ENCODE measurements around the gene PRRG4.
"Not testable (repeated sequence)": the region's sequence is repeated elsewhere in the genome, so short reads cannot be mapped to it uniquely, and the experiment has no call there.

PRRG4 gene

DNA sequence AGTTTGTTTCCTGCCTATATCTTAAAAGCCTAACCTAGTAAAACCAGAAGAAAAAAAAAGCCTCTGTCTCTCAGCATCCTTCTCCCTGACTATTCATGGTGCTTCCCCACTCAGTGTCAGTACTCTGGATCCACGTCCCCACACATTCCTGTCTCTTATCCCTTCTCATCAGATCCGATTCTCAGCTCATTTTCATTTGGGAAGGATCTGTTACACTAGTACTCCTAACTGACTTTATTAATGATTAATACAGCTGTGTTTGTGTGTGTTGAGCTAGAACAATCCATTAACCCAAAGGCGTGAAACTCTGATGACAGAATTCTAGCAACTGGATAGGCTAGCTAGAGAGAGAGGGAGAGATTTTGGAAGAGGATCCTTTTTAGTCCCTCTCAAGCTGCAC is 1.5 kb downstream of the PRRG4 start:
- no peak for DNase-seq

DNA sequence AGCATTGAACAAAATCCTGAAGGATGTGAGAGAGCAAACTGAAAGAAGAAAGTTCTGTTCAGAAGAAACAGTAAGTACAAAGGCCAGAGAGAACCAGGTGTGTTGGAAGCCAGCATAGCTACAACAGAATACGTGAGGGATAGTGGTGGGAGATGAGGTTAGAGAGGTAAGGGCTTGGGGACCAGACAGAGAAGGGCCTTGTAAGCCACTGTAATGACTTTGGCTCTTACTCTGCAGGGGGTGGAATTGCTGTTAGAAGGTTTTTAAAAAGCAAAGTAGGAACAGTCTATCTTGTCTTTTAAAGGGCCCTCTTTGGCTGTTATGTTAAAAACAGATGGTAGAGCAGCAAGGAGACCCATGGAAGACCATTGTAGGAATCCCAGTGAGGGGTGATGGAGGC is 4.2 kb downstream of the PRRG4 start:
- no peak for DNase-seq

DNA sequence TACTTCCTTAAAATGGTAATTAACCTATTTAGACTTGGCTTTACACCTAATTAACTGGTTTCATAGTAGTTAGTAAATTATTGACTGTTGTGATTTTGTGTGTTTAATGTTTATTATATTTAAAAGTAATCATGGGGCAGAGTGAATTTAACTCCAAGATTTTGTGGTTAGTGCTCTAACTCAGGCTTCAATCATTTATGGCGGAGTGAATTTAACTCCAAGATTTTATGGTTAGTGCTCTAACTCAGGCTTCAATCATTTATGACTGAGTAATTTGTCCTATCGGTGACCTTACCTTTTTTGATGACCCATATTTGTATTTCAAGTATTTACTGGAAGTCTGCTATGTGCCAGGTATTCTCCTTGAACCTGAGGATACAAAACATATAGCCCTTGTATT is 7.2 kb downstream of the PRRG4 start:
- no peak for DNase-seq

DNA sequence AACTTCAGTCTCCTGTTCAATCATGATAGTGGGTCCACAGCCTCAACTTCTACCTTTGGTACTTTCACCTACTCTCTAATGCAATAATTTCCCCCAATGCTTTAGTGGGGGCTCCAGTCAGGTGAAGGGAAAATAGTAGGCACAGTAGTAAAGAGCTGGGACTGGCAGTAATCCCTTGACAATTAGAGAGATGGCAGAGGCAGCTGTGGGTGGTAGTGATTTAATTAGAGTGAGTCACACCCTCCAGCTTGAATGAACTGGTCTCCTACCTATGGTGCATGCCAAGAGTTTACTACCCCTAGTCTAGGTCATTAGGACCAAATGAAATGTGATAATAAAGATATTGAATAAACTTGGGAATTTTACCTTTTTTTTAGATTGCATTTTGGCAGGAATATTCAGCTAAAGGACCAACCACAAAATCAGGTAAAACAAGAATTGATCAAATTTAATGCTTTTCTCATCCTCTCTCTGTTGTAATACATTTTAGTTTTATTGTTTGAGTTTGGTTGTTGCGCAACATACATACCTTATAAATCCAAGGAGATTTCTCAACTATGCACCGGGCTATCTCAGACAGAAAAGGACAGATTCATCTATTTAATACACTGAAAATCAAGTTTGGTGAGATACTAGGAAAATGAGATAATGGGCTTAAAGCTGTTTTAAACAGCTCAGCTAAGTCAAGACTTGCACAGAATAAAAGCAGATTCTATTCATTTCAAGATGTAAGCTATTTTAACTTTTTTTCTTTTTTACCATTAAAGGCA is 9.0 kb downstream of the PRRG4 start:
- DNase-seq = no peak

DNA sequence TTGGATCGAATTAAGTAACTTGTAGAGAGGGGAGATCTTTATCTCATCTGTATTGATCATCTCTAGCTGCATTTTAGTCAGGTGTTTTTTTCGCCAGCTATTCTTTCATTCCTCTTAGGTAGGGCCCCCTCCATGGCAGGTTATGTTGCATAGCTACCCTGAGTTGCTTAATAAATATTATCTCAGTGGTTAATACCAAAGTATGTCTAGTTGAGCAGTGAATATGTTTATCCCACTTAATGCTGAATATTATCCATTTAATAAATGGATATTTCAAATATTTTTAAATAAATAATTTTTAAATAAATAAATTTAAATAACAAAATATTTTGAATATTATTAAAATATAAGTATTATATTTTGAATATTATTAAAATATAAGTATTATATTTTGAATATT is 9.6 kb downstream of the PRRG4 start:
- DNase-seq = no peak

DNA sequence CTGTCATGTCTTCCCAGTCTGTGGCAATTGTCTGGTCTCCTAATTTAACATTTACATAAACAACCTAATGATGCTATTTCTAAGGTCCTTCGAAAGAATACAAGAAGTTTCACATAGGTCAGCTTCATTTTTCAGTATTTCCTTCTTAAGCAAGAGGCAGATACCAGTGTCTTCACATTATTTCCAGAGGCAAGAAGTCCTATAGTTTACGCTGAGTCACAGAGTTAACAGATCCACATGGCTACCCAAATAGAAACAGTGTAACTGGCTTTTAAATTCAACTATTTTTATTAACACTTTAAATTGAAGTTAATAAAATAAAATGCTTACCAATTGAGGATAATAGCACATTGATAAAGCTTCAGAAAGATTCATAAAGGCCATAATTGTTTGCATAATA is 10.9 kb downstream of the PRRG4 start:
- no peak for DNase-seq

DNA sequence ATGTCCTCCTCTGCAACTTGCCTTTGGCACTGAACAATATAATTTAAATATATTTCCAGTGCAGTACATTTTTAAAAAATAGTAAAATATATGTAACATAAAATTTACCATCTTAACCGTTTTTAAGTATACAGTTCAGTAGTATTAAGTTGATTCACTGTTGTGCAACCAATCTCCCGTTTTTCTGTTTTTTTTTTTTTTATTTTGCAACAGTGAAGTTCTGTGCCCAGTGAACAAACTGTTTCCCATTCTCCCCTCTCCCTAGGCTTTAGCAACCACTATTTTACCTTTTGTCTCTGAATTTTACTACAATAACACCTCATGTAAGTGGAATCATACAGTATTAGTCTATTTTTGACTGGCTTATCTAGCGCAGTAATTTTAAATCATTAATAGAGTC is 13.8 kb downstream of the PRRG4 start:
- DNase-seq = no peak

DNA sequence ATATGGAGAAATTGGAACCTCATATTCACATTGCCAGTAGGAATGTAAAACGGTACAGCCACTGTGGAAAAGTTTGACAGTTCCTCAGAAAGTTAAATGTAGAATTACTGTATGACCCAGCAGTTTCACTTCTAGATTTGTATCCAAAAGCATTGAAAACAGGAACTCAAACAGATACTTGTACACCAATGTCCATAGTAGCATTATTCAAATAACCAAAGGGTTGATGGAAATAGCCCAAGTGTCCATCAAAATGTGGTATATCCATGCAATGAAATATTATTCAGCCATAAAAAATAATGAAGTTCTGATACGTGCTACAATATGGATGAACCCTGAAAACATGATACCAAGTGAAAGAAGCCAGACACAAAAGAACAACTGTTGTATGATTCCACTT is 17.8 kb downstream of the PRRG4 start:
- DNase-seq = no peak

DNA sequence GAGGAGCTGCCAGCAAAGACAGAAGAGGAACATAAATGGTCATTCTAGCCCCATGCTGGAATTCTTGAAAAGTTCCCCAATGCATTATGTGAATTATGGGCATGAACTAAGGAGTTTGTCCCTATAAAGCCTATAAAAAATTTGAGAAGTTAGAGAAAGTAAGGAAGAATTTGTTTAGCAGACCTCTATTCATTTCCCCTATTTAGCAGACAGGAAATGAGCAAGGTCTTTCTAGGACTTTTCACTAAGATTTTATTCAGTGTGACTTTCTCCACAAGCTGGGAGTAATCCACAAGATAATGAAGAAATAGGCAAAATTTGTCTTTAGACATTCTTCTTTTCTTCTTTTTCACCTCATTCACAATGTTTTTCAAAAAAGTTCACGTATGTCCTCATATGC is 20.0 kb downstream of the PRRG4 start:
- DNase-seq = no peak

DNA sequence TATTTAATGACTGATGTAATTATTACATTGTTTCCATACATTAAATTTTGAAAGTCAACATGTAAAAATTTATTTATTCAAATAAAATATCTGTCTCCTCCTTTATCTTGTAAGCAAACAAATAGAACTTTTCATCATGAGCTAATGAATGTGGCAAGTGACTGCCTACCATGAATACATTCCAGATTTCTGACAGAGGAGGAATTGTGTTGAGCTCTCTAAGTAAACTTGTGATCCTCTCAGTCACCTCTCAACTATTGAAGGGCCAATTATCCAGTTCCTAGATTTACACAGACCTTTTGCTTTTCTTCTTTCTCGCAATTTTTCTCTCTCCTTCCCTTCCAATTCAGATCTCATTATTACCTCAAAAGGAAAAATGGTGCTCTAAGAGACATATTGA is 21.5 kb downstream of the PRRG4 start:
- no peak for DNase-seq

DNA sequence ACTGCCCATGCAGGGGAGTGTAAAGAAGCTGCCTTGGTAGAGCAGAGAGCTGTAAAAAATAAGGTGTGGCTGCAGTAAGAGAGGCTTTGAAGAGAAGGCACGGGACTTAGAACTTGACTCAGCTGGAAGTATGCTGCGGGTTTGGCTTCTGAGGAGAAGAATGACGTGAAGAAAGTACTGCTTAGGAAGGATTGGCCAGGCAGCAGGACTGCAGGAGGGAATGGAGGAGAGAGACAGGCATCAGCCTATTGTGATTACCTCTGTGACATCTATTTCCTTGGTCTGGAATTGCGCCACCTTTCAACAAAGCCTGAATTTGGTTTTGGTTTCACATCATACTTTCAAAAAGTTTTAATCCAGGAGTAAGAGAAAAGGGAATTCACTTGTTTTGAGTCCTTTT is 22.5 kb downstream of the PRRG4 start:
- DNase-seq = no peak

DNA sequence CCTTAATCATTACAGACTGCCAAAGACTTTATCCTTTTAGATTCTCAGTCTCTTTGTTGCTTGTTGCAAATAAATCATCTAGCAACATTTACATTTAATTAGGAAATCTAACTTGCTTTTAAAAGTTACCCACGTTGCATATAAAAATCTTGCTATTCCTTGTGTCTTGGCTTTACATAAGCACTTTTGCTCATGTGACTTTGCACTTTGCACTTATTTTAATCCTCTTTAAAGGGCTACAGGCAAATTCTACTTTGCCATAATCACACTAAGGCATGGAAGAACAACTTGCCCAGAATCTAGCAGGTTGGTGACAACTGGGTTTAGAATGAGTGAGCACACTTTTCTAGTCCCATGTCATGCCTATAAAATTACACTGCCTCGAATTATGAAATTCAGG is 25.9 kb downstream of the PRRG4 start:
- DNase-seq = no peak

DNA sequence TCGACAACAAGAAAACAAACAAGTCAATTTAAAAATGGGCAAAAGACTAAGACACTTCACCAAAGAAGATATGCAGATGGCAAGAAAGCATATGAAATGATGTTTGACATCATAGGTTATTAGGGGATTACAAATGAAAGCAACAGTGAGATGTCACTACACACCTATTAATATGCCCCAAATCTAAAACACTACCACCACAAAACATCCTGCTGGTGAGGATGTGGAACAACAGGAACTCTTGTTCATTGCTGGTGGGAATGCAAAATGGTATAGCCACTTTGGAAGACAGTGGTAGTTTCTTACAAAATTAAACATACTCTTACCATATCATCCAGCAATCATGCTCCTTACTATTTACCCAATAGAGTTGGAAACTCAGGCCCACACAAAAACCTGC is 29.0 kb downstream of the PRRG4 start:
- DNase-seq = no peak

DNA sequence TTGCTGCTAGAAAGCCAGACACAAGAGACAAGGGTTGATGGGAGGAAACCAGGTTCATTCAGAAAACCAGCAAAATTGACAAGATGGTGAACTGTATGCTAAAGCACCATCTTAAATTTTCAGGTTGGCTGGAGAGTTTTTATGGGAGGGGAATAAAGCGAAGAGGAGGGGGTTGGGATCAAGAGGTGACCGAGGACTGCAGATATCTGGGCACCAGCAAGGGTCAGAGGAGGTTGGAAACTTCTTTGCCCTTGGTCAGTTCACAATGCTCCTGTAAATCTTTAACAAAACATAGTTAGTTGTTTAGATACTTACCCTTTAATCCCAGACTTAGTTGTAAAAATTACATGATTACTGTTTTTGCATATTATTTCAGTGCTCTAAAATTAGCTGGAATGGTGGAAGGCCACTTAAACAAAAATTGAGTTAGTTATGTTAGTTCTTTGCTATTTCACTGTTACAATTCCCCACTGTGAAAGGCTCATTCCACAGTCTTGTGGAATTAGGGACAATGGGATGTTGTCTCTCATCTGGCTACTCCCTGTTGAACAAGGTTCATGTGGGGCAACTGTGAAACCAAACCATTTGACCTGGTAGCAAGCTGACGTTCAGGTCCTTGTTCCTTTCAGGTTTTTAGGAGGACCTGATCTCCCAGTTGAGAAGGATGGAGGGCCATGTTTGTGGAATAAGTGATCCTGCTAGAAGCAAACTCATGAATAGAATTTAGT is 32.3 kb downstream of the PRRG4 start:
- no peak for DNase-seq

DNA sequence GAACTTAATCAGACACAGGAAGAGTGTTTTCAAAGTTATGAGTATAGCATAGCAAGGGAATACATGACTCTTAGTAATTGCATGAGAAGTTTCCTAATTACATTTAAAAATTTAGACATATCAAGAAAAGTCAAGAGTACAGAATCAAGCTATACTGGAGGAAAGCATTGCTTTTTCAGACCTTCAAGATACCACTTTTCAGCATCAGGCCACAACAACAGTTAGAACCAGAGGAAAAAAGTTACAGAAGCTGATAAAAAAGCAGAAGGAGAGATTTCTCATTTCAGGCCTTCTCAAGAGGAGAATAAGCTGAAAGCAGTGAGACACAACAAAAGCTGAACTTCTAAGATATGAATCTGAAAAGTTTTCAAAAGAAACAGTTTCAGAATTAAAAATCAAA is 34.8 kb downstream of the PRRG4 start:
- DNase-seq = no peak

DNA sequence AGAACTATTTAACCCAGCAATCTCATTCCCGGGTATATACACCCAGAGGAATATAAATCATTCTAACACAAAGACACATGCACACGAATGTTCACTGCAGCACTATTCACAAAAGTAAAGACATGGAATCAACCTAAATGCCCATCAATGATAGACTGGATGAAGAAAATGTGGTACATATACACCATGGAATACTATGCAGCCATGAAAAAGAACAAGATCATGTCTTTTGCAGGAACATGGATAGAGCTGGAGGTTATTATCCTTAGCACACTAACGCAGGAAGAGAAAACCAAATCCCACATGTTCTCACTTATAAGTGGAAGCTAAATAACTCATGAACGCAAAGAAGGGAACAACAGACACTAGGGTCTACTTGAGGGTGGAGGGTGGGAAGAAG is 39.0 kb downstream of the PRRG4 start:
- DNase-seq = not testable (repeated sequence)

DNA sequence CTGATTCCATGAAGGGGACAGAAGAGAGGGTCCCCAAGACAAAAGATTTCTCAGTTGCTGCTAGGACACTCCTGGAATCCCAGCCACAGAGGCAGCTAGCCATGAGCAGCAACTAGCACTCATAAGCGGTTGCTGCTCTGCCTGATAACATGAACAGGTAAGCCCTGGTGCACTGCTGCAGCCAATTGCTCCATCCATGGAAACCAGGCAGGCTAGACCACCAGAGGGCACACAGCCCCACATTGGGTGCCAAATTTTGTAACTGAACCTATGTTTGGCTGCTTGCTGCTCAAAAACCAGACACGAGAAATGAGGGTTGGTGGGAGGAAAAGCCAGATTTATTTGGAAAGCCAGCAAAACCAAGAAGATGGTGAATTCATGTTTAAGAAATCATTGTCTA is 40.9 kb downstream of the PRRG4 start:
- no peak for DNase-seq

DNA sequence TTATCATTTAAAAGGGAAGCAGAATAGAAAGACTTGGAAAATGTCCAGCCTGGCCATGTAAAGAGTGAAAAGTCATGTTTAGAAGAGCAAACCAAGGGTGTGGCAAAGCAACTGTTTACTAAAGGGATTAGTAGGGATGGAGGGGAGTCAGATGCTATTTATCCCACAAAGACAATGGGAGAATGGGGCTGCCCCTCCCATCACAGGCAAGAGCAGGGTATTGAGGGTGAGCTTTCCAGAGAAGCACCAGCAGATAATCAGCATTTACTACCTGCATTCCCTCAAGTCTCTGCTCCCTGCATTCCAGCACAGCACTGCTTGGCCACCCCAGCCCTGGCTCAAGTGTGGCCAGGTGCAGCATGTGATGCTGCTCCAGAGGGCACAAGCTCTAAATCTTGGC is 44.4 kb downstream of the PRRG4 start:
- no peak for DNase-seq

DNA sequence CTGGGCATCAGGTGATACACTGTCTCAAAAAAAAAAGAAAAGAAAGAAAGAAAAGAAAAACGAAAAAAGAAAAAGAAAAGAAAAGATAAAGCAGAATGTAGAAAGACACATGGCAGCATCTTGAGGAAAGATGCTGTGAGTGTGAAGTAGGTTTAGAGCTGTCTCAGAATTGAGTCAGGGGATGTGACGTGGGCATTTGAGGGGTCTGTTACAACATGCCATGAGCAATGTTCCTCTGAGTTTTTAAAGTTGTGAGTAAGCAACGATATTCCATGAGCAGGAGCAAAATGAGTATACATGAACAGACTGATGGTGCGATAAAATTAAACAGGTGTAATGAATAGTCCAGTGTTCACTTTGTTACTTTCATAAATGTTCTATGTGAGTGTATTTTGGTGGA is 51.6 kb downstream of the PRRG4 start:
- DNase-seq = no peak

DNA sequence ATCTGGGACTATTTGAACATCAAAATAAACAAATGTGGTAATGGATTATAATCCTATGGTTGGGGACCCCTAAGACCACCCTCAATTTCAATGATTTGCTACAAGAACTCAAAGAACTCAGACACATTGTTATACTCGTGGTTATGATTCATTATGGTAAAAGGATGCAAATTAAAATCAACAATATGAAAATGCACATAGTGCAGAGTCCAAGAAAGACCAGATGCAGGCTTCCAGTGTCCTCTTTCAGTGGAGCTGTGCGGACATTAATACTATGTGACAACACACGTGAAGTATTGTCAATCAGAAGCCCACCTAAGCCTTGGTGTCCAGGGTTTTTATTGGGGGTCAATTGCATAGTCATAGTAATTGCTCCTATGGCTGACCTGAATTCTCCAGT is 53.7 kb downstream of the PRRG4 start:
- DNase-seq = no peak

DNA sequence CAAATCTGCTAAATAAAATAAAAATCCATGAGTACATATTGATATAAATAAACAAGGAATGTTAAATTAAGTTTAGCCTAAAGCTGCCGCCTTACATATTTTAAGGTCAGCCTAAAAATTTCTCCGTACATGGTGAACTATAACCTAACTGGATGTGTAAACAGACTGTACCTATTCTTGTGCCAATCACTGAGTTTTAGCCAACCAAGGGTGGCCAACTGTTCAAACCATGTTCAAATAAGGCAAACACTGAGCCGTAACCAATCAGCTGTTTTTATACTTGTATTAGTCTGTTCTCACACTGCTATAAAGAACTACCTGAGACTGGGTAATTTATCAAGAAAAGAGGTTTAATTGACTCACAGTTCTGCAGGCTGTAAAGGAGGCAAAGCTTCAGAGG is 54.3 kb downstream of the PRRG4 start:
- DNase-seq = no peak

DNA sequence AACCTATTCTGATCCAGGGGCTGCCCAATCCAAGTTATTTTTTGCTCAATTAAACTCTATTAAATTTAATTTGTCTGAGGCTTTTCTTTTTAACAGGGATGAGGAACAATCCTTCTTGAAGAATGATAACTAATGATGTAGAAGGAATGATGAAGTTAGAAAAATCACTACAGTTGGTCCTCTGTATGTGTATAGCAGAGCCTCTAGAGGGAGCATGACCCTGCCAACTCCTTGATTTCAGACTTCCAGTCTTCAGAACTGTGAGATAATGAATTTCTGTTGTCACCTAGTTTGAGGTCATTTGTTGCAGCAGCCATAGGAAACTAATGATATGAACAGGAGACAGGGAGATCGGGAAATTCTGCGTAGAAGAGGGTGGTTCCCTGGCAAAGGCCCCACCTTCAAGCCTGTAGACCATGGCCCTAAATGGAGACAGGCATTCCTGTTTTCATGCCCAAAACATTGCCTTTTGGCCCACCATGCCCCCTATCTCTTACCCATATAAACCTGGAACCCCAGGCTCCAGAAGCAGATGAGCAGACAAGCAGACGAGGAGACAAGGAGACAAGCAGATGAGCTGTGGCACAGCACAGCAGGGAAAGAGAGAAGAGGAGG is 55.1 kb downstream of the PRRG4 start:
- no peak for DNase-seq

DNA sequence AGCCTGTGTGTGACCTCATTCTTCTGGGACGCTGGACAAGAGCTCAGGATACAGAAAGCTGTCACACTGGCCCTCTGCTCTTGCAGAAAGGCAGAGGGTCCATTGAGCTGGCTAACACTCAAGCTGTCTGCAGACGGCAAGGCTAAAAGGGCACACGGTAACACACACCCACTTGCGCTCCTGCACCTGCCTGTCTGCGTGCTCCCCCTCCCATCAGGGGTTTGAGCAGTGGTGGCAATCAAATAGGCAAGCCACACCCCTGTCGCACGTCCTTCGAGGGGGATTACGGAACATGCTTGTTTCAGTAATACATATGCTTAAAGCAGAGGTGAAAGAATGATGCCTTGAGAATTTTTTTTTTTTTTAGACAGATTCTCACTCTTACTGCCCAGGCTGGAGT is 55.8 kb downstream of the PRRG4 start:
- no peak for DNase-seq

DNA sequence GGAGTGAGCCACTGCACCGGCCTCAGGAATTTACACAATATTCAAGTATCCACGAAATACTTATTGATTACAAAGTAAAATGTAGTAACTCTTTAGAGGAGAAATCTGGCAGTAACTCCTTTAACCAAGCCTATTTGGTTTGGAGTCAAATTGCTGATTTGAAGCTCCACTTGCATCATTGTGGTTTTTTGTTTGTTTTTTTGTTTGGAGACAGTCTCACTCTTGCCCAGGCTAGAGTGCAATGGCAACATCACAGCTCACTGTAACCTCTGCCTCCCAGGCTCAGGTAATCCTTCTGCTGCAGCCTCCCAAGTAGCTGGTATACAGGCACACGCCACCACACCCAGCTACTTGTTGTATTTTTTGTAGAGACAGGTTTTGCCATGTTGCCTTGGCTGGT is 56.5 kb downstream of the PRRG4 start:
- DNase-seq = no peak

Data from activated effector memory CD4-positive, alpha-beta T cell treated with Interleukin-2 at 50 U/mL for 16 hours (primary cell).